ENCODE data around the gene AOPEP. TPM values are rescaled to one million over a fixed set of nuclear protein-coding genes. Genes with fewer than 3 reads are reported as not detected.

AOPEP gene
- total RNA-seq, 4 donors from 2014 or later = 126 to 216 (median 136) TPM

GRCh38 chr9:95007226-95007869 lies 280.8 kb downstream of the AOPEP start:
- intact Hi-C loops (cut with DNase I) = no loop called here
- WGBS, 2 donors = 26 to 27% methylated on average over 5 of the region's 5 CpGs
- Histone ChIP-seq H3K27ac (peak overlapping the region; percentile 91 to 100 (median 100)), H3K36me3 (no peaks in the 10 kb centered on the region), H3K27me3 (no peaks in the 10 kb centered on the region), H3K4me1 (peaks cover 21 to 47% of the 10 kb centered on the region in 2 donors), H3K9me3 (no peaks in the 10 kb centered on the region), H3K4me3 (replicated peaks in 1 of 3) (peak overlapping the region in 1 of 3 donors; percentile 85)
- DNase-seq = no peak
- peak in 1 of 2 donors; percentile 21 for TF ChIP-seq POLR2A (IDR thresholded peaks at IDR 0.05)
- no peak for TF ChIP-seq CTCF (IDR thresholded peaks at IDR 0.05)

DNA sequence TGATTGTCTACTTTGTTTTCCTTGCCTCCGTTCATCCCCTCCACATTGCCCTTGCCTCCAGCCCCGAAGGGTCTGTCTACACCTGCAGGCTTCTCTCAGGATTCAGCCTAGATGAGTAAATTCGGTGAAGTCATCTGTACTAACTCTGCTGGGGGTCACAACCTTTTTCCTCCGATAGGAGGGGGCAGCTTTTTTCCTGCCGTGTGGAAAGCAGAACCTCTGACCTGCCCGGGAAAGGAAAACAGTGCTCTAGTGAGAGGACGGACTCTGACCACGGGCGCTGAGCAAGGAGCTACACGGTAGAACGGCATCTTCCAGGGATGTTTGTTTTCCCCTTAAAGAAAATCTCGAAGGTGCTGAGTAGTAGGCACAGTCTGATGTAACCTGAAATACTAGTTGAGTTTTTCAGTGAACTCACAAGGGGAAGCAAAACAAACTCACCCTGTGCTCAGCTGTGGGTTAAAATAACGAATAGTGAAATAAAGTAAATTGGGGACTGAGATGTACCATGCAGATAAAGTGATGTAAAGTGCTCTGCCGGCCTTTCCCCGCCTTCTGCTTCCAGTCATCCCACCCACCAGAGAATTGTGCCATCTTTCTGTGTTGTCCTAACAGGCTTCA lies 281.8 kb downstream of the AOPEP start:
- 12 to 25% methylated on average over 15 of the region's 15 CpGs for WGBS, 2 donors
- intact Hi-C loops (cut with DNase I) = no loop called here
- peak overlapping the region; percentile 91 to 100 (median 100) for H3K27ac ChIP-seq
- no peaks in the 10 kb centered on the region for H3K36me3 ChIP-seq
- DNase-seq = peak; percentile 74 to 77
- H3K27me3 ChIP-seq = no peaks in the 10 kb centered on the region
- H3K9me3 ChIP-seq = no peaks in the 10 kb centered on the region
- TF ChIP-seq CTCF (IDR thresholded peaks at IDR 0.05) = peak in 1 of 6 experiments; percentile 11
- peak in 1 of 2 donors; percentile 79 for TF ChIP-seq POLR2A (IDR thresholded peaks at IDR 0.05)
- H3K4me1 ChIP-seq = peaks cover 21 to 39% of the 10 kb centered on the region in 2 donors
- H3K4me3 ChIP-seq (replicated peaks in 1 of 3) = peak overlapping the region in 1 of 3 donors; percentile 85

GRCh38 chr9:95009459-95009858 lies 283.0 kb downstream of the AOPEP start:
- H3K36me3 ChIP-seq = no peaks in the 10 kb centered on the region
- peak overlapping the region; percentile 91 to 100 (median 100) for H3K27ac ChIP-seq
- WGBS, 2 donors = 77 to 87% methylated on average over 5 of the region's 5 CpGs
- H3K9me3 ChIP-seq = no peaks in the 10 kb centered on the region
- intact Hi-C loops (cut with DNase I) = no loop called here
- no peak for TF ChIP-seq POLR2A (IDR thresholded peaks at IDR 0.05)
- no peak overlapping the region for H3K4me3 ChIP-seq (replicated peaks in 1 of 3)
- H3K4me1 ChIP-seq = peaks cover 21 to 37% of the 10 kb centered on the region in 2 donors
- no peak for DNase-seq
- no peaks in the 10 kb centered on the region for H3K27me3 ChIP-seq

- Histone ChIP-seq H3K9me3 (no peaks in the 10 kb centered on the region), H3K36me3 (peaks cover 0 to 3% of the 10 kb centered on the region in 2 donors), H3K4me3 (replicated peaks in 1 of 3) (no peak overlapping the region), H3K4me1 (peaks cover 21 to 42% of the 10 kb centered on the region in 2 donors), H3K27ac (peak overlapping the region in 2 of 3 donors; percentile 100), H3K27me3 (no peaks in the 10 kb centered on the region)
- WGBS, 2 donors = 89 to 90% methylated on average over 5 of the region's 5 CpGs
- intact Hi-C loops (cut with DNase I) = no loop called here
- TF ChIP-seq CTCF (IDR thresholded peaks at IDR 0.05) (no peak), POLR2A (IDR thresholded peaks at IDR 0.05) (no peak)
- no peak for DNase-seq
Observed at GRCh38 chr9:95010431-95010838, 283.9 kb downstream of the AOPEP start.

DNA sequence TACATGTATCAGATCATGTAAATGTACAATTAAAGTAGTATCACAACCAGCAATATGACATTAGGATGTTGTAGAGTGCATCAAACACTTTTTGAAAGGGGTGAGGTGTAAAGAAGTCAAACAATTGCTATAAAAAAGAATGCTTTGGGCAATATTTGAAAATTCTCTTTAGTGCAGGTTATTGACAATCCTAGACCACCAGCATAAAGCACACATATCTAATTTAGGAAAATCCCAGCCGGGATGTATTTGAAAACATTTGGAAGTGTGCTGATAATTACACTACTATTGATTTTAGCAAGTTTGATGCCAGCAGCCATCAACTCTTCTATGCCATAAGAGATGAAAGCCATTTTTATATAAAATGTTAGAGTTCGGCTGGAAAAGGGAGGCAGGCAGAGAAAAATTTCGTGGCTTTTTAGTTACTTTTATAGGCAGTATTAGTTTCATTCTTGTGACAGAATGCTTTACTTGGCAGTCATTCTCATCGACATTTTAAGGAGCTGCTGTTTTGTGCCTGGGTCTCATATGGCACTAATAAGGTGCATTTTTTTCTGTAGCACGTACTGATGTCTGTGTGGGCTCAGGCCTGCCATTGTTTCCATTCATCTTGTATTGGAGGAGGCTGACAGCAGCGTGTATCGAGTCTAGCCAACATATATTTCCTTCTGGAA lies 285.7 kb downstream of the AOPEP start:
- Histone ChIP-seq H3K4me3 (replicated peaks in 1 of 3) (no peak overlapping the region), H3K4me1 (peaks cover 15 to 38% of the 10 kb centered on the region in 2 donors)
- 73 to 75% methylated on average over 7 of the region's 7 CpGs for WGBS, 2 donors

More for the DNA sequence above, 285.7 kb downstream of the AOPEP start:
- Histone ChIP-seq H3K27ac (peak overlapping the region in 1 of 3 donors; percentile 0), H3K9me3 (no peaks in the 10 kb centered on the region), H3K27me3 (no peaks in the 10 kb centered on the region), H3K36me3 (peaks cover 0 to 4% of the 10 kb centered on the region in 2 donors)
- no peak for TF ChIP-seq POLR2A (IDR thresholded peaks at IDR 0.05)
- TF ChIP-seq CTCF (IDR thresholded peaks at IDR 0.05) = no peak
- DNase-seq = no peak
- intact Hi-C loops (cut with DNase I) = no loop called here

Measured in thyroid gland (tissue), 4 donors.